ENCODE data around the gene KASH5.

The KASH5 gene

GRCh38 chr19:49387936-49388372, at the start of gene KASH5:
Gene KASH5, plus strand, starts transcription at chr19:49388249. Its CDS starts 2,635 bp downstream, at chr19:49390884.
- TF ChIP-seq CTCF (IDR thresholded peaks at IDR 0.05; ENCODE audit: control extremely low read depth, extremely low read depth, low read depth, missing control alignments) = no peak
- ChIA-PET POLR2A (interaction anchor here (0.6 to 0.7 kb wide), 2 partner anchors 21 to 26 kb away, joined by 3 to 4 read pairs; partner anchors contain the start of gene TEAD2), CTCF (interaction anchor here (1.3 to 1.4 kb wide), 2 partner anchors 13 to 63 kb away, joined by 3 read pairs; partner anchors contain the start of gene PIH1D1)
- DNase-seq (ENCODE audit: extremely low spot score) = peak; percentile 81

GRCh38 chr19:49338691-49339300, 49.3 kb upstream of the KASH5 start:
- ChIA-PET POLR2A (no interaction called here), CTCF (interaction anchor here (1.5 to 2.3 kb wide), 2 partner anchors 10 kb away, joined by 3 to 13 read pairs; no protein-coding TSS in a partner anchor)
- no peak for TF ChIP-seq CTCF (IDR thresholded peaks at IDR 0.05; ENCODE audit: control extremely low read depth, extremely low read depth, low read depth, missing control alignments)
- peak; percentile 27 for DNase-seq (ENCODE audit: extremely low spot score)

- TF ChIP-seq CTCF (IDR thresholded peaks at IDR 0.05; ENCODE audit: control extremely low read depth, extremely low read depth, low read depth, missing control alignments) = no peak
- DNase-seq (ENCODE audit: extremely low spot score) = peak; percentile 10
- CTCF ChIA-PET = interaction anchor here (0.8 to 2.3 kb wide), 6 partner anchors 8 to 52 kb away, joined by 3 to 13 read pairs (median 3); no protein-coding TSS in a partner anchor
- POLR2A ChIA-PET = no interaction called here
Observed at GRCh38 chr19:49339301-49340068, 48.6 kb upstream of the KASH5 start.

- CTCF ChIA-PET = interaction anchor here (0.8 to 2.9 kb wide), 8 partner anchors 8 to 51 kb away, joined by 3 to 13 read pairs (median 3); no protein-coding TSS in a partner anchor
- DNase-seq (ENCODE audit: extremely low spot score) = peak; percentile 94
- POLR2A ChIA-PET = interaction anchor here (1.1 to 1.2 kb wide), 2 partner anchors 10 to 35 kb away, joined by 3 to 4 read pairs; no protein-coding TSS in a partner anchor
- TF ChIP-seq CTCF (IDR thresholded peaks at IDR 0.05; ENCODE audit: control extremely low read depth, extremely low read depth, low read depth, missing control alignments) = no peak
Observed at GRCh38 chr19:49340069-49340864, 47.8 kb upstream of the KASH5 start.

GRCh38 chr19:49340865-49341718, 47.0 kb upstream of the KASH5 start:
- CTCF ChIA-PET = interaction anchor here (1.0 to 2.9 kb wide), 5 partner anchors 12 to 50 kb away, joined by 3 to 13 read pairs (median 8); no protein-coding TSS in a partner anchor
- POLR2A ChIA-PET = interaction anchor here (1.1 to 1.2 kb wide), 2 partner anchors 10 to 34 kb away, joined by 3 to 4 read pairs; no protein-coding TSS in a partner anchor

More at GRCh38 chr19:49340865-49341718, 47.0 kb upstream of the KASH5 start:
- DNase-seq (ENCODE audit: extremely low spot score) = peak; percentile 18
- no peak for TF ChIP-seq CTCF (IDR thresholded peaks at IDR 0.05; ENCODE audit: control extremely low read depth, extremely low read depth, low read depth, missing control alignments)

All from GM10248 (cell line).